ENCODE results near the gene SYNGR3.

The SYNGR3 gene

DNA sequence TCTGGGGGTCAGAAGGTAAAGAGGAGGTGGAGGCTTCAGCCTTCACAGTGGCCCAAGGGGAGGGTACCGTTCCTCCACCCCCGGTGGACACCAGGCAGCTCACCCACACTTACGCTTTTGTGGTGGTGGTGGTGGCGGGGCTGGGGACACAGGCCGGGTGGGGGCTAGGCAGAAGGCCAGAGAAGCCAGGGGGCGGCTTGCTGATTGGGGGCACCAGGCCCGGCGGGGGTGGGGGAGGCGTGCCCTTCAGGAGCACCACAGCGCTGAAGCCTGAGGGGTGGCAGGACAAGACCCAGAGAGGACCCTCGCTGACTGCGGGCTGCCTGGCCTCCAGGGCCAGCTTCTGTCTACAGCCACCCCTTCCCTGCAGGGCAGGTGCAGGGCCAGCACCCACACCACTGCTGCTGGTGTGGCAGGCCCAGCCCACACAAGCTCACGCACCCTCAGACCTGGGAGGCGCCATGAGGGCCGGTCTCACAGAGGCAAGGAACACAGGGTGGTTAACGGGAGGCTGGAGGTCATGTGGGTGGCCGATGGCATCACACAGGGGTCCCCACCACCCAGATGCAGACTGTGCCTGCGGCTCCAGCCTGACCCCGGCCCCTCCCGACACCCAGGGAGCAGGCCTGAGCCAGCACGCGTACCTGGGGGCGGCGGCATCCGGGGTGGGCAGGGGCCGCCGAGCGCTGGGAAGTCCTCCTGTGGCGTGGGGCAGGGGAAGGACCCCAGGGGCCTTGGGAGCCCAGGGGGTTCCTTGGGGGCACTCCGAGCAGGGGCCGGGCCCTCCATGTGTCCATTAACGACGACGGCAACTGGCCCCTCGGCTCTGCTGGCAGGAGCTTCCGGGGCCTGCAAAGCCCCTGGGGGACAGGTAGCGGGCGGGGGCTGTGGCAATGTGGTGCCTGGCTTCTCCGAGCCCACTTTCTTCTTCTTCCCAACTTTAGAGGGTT, 9.4 kb downstream of the SYNGR3 start:
- no peak for DNase-seq (ENCODE audit: low read depth)
- no peak overlapping the region for H3K4me3 ChIP-seq (ENCODE audit: low read depth, low read length)
- TF ChIP-seq, protein P1, sequence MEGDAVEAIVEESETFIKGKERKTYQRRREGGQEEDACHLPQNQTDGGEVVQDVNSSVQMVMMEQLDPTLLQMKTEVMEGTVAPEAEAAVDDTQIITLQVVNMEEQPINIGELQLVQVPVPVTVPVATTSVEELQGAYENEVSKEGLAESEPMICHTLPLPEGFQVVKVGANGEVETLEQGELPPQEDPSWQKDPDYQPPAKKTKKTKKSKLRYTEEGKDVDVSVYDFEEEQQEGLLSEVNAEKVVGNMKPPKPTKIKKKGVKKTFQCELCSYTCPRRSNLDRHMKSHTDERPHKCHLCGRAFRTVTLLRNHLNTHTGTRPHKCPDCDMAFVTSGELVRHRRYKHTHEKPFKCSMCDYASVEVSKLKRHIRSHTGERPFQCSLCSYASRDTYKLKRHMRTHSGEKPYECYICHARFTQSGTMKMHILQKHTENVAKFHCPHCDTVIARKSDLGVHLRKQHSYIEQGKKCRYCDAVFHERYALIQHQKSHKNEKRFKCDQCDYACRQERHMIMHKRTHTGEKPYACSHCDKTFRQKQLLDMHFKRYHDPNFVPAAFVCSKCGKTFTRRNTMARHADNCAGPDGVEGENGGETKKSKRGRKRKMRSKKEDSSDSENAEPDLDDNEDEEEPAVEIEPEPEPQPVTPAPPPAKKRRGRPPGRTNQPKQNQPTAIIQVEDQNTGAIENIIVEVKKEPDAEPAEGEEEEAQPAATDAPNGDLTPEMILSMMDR (IDR thresholded peaks at IDR 0.05; ENCODE audit: low read depth, low read length, missing control alignments) = no peak

DNA sequence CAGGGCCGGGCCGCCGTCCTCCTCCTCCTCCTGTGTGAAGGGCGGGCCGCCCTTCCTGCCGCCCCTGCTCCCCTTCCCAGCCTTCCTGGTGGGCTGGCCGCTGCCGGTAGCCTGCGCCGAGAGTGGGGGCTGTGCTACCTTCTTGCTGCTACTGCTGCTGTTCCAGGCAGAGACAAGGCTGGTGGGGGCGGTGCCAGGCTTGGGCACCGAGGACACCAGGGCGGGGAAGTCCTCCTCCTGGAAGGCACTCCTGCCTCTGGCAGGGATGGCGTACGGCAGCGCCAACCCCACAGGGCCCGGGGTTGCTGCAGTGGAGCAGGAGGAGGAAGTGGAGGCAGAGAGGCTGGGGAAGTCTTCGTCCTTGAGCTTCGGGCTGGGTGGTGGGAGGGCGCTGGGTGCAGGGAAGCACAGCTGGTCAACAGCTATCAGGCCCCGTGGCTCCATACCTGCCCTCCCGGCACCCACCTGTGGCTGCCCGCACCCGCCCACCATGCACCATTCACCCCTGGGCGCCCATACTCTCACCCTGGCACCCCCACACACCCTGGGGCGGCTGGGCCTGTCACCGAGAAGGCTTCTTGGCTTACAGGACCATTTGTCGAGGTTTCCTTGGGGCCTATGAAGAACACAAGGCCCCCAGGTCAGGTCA, 10.2 kb downstream of the SYNGR3 start:
- TF ChIP-seq, protein P1 (IDR thresholded peaks at IDR 0.05; ENCODE audit: low read depth, low read length, missing control alignments) = no peak
- H3K4me3 ChIP-seq (ENCODE audit: low read depth, low read length) = no peak overlapping the region
- no peak for DNase-seq (ENCODE audit: low read depth)

- TF ChIP-seq, protein P1 (IDR thresholded peaks at IDR 0.05; ENCODE audit: low read depth, low read length, missing control alignments) = no peak
- DNase-seq (ENCODE audit: low read depth) = no peak
These were observed 11.3 kb downstream of the SYNGR3 start for GRCh38 chr16:2001035-2001434.

DNA sequence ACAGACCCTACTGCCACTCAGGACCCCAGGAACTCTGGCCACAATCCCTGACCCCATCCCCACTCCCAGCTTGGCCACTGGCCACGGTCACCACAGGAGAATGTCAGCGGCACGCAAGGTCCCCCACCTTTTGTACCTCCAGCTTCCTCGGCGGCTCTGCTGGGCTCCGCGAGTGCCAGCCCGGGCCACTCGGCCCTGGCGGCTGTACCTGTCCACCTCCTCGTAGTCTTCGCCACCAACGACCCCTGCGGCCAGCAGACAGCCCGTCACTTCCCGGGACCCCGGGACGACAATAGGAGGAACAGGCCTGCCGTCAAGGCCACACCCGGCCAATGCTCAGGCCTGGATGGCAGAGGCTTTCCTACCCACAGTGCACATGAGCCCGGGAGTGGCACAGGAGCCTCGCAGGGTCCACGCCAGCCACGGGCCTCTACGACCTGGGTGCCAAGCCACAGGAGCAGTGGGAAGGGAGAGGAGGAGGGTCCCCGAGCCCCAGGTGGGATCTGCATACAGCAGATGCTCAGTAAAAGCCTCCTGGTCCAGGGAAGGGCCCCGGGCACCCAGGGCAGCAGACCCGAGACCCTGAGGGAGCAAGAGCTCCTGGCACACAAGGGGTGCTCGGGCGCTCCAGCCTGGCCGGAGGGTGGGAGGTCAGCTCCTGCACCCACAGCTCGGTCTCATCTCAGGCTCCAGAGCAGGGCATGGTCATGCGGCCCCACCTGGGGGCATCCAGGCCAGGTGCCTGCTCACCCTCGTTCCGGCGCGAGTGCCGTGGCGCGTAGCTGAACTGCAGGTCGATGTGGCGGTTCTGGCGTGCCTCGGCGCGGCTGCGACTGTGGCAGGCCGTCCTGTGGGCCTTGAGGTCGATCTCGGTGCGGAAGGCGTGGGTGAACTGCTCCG, 11.9 kb downstream of the SYNGR3 start:
- H3K4me3 ChIP-seq (ENCODE audit: low read depth, low read length) = no peak overlapping the region
- no peak for DNase-seq (ENCODE audit: low read depth)
- TF ChIP-seq, protein P1 (IDR thresholded peaks at IDR 0.05; ENCODE audit: low read depth, low read length, missing control alignments) = no peak

More at GRCh38 chr16:2001035-2001434, 11.3 kb downstream of the SYNGR3 start:
- H3K4me3 ChIP-seq (ENCODE audit: low read depth, low read length) = no peak overlapping the region

DNA sequence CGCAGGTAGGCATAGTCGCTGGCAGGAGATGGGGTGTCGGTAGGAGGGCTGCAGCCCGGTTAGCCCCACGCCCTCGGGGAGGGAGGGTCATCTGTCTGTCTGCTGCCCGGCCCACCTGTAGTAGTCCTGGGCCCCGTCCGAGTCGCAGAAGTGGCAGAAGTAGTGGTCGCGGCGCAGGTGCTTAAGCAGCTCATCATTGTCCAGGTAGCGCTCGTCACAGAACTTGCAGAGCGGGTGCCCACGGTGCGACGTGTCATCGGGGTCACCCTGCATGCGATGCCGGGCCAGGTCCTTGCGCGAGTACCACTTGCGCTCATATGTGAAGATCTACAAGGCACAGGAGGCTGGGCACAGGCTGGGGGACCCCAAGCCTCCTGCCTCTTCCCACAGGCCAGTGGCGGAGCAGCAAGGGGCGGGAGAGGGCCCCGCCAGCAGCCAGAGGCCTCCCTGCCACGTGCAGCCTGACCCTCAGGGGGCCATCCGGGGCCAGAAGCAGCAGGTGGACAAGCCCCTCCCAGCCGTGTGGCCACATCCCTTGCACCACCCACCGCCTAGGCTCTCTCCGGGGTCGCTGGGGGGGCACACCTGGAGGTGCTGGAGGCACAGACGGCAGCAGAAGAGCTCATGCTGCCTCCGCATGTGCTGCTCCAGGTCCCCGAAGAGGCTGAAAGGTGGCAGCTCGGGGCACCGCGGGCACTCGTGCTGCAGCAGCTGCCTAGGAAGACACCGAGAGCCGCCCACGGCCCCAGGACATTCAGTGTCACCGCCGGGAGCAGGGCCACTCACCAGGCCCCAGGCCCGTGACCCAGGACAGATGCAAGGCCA, 12.8 kb downstream of the SYNGR3 start:
- H3K4me3 ChIP-seq (ENCODE audit: low read depth, low read length) = no peak overlapping the region
- TF ChIP-seq, protein P1 (IDR thresholded peaks at IDR 0.05; ENCODE audit: low read depth, low read length, missing control alignments) = no peak
- no peak for DNase-seq (ENCODE audit: low read depth)
